ENCODE measurements around the gene COPS2.
"Not testable (repeated sequence)": the region's sequence is repeated elsewhere in the genome, so short reads cannot be mapped to it uniquely, and the experiment has no call there.

Gene COPS2

DNA sequence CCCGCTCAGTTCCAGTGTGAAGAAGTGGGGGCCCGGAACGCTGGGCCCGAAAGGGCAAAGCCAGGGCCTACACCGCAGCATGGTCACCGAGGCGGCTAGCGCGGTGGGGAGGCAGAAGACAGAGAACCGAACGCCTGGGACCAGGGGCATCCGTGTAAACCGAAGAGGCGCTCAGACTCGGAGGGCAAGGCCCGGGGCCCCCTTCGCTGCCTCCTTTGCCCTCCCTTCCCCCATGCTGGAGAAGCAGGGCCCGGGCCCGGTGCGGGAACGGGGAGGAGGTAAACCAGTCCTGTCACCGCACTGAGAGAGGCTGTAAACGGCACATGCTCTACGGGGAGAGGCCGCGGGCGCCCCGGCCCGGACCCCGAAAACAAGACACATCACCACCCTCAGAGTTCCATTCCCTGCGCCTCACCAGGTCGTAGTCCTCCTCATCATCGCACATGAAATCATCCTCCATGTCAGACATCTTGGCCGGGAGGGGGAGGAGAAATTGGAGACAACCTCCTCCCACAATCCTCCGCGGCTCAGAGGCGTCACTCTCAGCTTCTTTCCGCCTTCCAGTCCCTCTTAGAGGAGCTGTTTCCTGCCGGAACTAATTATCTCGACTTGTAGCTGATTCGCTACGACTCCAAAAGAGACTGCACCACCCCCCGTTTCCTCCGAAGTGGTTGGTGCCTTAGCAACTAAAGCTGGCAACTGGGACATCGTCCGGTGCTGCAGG lies at the start of gene COPS2:
Gene COPS2 (minus strand): TSS at position 490 of the 724 bp plus-strand sequence. CDS start 21 bp downstream, at position 469.
- DNase-seq = peak; percentile 98

DNA sequence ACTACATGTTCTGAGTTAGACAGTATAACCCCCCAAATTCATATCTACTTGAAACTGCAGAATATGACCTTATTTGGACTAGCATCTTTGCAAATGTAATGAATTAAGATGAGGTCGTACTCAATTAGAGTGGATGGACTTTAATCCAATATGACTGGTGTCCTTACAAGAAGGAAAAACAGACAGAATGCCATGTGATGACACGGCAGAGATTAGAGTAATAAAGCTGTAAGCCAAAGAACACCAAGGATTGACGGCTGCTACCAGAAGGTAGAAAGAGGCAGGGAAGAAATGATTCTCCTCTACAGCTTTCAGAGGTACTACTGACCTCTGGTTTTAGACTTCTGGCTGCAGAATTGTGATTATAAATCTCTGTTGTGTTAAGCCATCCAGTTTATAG lies 44.9 kb upstream of the COPS2 start:
- DNase-seq = no peak

DNA sequence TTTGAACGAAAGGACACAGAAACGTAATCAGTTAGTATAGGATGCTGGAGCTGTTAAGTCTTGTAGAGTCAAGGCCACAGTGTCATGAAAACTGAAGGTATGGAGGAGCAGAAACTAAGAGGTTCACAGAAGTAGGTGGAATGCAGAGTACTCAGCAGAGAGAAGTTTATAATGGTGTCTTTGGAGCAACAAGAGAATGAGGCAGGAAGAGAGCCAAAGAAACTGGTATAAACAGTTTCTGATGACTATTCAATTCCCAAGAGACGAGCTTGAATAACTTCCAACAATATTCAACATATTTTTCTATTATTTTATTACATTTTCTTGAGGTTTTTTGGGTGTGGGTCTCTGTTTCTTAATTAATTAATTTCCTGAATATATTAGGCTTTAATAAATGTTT lies 44.3 kb upstream of the COPS2 start:
- no peak for DNase-seq

DNA sequence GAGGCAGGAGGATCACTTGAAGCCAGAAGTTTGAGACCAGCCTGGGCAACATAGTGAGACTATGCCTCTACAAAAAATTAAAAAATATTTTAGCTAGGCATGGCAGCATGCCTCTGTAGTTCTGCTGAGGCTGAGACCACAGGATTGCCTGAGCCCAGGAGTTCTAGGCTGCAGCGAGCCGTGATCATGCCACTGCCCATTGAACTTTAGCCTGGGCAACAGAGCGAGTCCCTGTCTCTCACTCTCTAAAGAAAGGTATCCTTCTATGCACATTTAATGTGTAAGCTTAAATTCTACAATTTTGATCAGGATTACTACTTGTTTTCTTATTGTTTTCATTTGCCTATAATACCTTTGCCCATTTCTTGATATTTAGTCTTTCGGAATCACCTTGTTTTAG lies 41.5 kb upstream of the COPS2 start:
- no peak for DNase-seq

DNA sequence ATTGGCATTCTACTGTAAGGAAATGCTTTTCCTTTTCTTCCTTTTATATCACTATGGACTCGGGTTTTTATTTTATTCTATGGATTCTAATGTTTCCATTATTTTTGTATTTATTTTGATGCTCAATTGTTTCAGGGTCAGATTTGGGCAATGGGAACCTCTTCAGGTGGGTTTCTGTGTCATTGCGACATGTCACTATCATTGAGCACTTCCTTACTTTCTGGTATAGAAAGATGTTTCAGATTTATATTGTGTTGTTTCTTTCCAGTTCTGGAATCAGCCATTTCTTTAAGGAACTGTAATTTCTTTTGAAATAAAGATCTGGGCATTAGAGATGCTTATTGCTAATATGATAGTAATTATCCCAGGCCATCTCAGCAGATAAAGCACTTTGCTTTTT lies 36.5 kb upstream of the COPS2 start:
- DNase-seq = no peak

DNA sequence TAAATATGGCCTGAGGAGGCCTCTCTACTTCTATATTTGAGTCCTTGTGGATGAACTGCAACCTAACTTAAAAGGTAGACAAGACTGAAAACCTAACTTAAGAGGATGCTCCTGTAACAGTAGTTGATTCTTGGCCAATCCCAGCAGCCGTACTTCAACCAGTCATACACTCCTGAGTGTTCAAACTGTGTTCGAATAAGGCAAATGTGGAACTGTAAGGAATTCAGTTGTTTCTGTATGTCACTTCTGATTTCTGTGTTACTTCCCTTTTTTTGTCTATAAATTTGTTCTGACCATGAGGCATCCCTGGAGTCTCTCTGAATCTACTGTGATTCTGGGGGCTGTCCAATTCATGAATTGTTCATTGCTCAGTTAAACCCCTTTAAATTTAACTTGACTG lies 35.2 kb upstream of the COPS2 start:
- DNase-seq = peak; percentile 76

DNA sequence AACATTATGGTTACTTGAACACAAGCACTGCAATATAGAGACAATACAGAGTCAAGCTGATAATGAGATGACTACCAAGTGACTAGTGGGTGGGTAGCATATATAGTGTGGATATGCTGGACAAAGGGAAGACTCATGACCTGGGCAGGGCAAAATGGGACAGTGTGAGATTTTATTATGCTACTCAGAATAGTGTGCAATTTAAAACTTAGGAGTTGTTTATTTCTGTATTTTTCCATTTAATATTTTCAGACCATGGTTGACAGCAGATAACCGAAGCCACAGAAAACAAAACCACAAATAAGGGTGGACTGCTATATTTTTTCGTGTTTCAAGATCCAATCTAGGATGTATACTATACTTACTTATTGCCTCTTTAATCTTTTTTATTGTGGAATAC lies 34.2 kb upstream of the COPS2 start:
- DNase-seq = no peak

DNA sequence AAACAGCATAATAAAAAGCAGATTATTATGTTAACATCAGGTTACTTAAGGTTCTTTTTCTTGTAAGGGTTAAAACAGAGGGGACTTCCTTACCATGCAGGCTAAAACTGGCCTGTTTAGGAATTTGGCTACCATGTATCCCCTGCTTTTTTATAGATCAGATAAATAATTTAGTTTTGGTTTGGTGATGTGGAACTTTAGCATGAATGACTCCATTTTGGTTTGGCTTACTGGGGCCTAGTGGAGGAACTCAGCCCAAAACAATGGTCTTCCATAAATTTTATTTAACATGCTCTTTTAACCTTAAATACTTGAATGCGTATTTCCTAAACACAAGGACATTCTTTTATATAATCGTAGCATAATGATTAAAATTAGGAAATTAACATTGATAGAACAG lies 33.5 kb upstream of the COPS2 start:
- no peak for DNase-seq

DNA sequence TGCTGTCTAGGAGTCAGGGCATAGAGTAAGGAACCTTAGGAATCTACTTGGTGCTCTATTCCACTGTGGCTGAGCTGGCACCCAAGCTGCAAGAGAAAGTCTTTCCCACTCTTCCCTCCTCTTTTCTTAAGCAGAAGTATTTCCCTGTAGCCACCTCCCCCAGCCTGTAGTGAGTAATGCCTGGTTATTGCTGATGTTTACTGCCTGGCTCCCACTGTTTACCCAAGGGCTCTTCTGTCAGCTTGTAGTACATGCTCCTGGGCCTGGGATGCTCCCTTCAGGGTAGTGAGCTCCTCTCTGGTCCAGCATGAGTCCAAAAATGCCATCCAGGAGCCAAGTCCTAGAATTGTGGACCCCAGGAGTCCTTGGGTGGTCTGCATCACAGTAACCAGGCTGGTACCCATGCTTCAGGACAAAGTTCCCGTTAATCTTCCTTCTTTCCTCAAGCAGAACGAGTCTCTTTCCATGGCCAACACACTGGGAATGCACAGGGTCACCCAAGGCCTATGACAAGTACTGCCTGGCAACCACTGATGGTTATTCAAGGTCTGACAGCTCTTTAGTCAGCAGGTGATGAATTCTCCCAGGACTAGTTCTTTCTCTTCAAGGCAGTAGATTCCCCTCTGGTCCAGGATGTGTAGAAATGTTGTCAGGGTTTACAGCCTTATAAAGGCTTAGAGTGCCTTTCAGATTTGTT lies 32.3 kb upstream of the COPS2 start:
- DNase-seq = peak; percentile 23

DNA sequence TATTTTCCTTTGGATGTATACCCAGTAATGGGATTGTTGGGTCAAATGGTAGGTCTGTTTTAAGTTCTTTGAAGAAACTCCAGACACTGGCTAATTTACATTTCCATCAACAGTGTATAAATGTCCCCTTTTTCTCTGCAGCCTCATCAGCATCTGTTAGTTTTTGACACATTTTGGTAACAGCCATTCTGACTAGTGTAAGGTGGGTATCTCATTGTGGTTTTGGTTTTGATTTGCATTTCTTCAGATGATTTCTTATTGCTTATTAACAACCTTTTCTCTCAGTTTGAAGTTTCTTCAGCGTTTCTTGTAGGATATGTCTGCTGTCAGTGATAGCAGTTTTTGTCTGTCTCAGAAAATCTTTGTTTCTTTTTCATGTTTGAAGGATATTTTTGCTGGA lies 30.1 kb upstream of the COPS2 start:
- no peak for DNase-seq

DNA sequence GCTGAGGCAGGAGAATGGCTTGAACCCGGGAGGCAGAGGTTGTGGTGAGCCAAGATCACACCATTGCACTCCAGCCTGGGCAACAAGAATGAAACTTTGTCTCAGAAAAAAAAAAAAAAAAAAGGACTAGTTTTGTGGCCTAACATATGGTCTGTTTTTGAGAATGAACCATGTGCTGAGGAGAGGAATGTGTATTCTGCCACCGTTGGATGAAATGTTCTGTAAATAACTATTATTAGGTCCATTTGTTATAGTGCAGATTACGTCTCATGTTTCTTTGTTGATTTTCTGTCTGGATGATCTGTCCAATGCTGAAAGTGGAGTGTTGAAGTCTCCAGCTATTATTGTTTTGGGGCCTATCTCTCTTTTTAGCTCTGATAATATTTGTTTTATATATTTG lies 28.3 kb upstream of the COPS2 start:
- DNase-seq = not testable (repeated sequence)

DNA sequence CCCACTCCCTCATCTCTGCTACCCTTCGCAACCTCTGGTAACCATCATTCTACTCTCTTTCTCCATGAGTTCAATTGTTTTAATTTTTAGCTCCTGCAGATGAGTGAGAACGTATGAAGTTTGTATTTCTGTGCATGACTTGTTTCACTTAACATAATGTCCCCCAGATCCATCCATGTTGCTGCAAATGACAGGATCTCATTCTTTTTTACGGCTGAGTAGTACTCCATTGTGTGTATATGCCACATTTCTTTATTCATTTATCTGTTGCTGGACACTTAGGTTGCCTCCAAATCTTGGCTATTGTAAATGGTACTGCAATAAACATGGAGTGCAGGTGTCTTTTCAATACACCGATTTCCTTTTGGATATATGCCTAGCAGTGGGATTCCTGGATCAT lies 26.7 kb upstream of the COPS2 start:
- DNase-seq = no peak

DNA sequence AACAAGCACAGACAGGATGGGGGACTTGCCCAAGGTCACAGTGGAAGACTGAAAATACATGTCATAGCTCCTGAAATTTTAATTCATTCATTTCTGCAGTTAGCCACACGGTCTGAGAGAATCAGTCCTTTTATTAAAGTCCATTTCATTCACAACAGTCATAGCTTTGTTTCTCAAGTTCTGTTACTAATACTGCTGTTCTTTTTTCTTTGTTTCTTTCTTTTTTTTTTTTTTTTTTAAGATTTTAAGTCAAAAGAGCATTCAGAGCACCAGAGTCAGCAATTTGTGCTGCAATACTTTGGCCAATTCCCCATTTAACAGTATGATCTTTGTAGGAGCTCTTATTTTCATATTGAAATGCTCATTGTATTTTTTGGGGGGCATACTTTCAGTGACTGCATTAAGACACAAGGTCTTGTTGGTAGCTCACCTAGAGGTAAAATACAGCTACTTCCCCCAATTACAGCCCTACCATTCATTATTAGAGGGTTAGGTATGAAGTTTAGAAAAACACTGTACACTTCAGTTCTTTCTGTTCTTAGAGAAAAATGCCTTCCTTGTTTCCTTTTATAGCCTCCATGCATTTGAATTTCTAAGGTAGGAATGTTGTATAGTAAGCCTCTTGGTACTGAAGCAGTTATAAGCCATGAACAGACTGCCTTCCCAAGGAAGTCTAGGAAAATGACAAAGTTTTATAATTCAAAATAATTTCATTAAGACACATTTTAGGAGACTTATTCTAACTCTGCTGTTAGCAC lies 24.2 kb upstream of the COPS2 start:
- no peak for DNase-seq

DNA sequence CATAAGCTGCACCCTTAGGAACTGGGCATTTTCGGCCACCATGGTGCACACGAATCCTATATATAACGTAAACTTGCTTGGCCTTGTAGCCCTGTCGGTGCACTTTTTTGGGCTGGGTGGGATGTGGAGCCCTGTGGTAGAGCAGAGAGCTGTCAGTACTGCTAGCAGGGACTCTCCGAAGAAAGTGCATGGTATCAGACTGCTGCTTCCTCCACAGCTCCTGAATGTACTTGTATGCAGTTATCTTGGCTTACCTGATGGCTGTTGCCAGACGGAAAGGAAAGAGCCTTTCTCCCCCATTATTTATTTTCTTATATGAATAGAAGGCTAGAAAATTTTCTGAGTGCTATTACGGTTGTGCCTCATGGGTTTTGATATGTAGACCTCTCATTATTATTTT lies 23.1 kb upstream of the COPS2 start:
- DNase-seq = no peak

DNA sequence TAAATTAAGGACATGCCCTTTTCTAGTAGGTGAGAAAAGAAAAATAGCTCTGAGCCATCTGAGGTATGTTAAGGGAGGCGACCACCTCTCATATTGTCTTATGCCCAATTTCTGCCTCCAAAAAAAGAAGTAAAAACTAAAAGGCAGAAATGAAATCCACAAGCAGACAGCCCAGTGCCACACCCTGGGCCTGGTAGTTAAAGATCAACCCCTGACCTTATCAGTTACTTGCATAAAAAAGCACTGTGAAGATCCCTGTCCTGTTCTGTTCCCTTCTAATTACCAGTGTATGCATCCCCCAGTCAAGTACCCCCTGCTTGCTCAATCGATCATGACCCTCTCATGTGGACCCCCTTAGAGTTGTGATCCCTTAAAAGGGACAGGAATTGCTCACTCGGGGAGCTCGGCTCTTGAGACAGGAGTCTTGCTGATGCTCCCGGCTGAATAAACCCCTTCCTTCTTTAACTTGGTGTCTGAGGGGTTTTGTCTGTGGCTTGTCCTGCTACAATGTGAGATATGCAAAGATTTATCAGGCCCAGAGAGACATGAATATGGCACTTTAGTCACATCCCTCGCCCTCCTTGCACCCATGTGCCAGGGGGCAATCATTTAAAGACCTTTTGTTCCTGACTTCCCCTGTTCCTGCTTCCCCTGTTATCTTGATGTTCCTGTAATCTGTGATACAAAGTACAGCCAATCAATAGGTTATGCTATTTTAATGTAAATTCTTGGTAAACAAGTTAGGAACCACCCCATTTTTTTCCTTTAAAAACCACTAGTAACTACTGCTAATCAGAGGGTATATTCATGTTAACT lies 20.4 kb upstream of the COPS2 start:
- not testable (repeated sequence) for DNase-seq

DNA sequence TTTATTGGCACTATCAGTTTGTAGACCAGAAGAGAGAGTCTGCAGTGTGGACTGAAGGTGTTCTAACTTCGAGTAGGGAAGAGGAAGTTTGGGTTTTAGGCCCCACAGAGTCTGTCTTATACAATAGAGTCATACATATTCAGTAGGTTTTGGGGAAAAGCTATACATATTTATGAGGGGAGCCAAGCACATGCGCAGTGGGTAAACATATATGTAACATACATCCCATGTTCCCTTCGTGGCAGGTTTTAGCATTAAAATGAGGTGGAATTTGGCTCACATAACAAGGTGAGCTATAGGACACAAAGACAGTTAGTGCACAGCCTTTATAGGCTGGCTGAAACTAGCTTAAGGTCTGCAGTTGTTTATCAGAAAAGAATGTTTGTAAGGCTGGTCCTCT lies 19.5 kb upstream of the COPS2 start:
- DNase-seq = no peak

DNA sequence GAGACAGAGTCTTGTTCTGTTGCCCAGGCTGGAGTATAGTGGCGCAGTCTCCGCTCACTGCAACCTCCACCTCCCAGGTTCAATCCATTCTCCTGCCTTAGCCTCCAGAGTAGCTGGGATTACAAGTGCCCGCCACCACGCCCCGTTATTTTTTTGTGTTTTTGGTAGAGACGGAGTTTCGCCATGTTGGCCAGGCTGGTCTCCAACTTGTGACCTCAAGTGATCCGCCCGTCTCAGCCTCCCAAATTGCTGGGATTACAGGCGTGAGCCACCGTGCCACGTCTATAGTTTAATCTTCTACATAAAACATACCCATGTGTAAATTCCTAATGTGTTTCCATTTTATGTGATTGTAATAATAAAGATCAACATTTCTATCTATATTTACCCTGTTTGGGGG lies 16.4 kb upstream of the COPS2 start:
- DNase-seq = no peak

DNA sequence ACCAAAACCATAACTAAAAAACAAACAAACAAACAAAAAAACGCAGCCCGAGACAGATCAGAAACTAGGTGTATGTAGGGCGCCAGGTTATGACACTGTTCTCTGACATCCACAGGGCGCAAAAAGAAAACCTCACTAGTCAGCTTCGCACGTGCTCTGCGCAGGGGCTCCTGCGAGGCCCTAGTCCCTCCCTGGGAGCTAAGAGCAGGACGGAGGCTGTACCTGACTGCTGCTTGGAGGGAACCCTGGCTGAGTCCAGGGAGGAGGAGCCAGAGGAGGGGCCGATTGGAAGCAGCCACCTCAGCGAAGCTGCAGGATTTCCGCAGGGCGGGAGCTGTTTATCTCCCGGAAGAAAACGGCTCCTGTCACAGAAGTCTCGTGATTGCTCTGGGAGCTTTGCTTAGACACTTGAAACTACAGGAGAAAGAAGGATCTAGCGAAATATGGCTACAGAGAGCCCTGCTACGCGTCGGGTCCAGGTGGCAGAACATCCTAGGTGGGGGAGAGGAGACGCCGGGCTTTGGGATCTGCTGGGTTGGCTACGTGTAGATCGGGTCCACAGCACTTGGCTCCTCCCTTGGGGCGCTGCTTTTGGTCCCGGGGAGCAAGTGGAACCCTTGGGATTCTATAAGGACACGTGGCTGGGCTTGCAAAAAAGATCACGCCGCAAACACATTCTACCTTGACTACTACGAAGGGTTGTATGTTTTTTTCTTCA lies 14.6 kb upstream of the COPS2 start, which contains the start of gene GALK2:
Gene GALK2 (plus strand): TSS at position 368 of the 718 bp plus-strand sequence. CDS start 76 bp downstream, at position 444.
- peak; percentile 88 for DNase-seq

DNA sequence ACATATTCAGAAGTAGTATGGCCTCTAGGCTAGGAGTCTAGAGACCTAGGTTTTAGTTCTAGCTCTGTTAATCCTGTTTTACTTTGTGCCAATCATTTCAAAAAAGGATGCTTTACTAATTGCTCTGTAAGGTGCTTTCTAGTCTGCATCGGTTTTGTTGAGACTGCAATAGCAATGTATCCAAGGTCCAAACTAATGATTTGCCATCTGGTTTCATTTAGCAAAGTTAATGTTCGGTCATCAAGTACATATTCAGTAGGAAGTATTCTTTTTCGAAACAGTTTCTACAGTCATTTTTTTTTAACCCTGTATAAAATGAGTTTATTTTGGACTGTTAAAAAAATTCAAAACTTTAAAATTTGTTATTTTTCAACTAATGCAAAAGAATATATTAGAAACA lies 12.6 kb upstream of the COPS2 start:
- no peak for DNase-seq

DNA sequence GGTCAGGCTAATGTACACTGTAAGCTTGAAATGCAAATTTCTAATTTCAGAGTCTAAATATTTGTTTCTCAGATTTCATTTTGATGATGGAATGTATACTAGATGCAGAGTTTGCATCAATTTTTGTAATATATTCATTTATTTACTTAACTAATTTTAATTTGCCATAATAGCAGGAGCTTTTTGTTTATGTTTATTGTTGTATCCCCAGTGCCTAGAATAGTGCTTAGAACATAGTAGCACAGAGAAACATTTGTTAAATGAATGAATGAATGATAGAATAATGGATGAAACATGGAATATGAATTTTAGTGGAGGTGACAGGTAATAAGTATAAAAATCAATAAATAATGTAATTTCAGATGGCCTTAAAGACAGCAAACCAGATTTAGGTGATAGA lies 9.5 kb upstream of the COPS2 start:
- no peak for DNase-seq

DNA sequence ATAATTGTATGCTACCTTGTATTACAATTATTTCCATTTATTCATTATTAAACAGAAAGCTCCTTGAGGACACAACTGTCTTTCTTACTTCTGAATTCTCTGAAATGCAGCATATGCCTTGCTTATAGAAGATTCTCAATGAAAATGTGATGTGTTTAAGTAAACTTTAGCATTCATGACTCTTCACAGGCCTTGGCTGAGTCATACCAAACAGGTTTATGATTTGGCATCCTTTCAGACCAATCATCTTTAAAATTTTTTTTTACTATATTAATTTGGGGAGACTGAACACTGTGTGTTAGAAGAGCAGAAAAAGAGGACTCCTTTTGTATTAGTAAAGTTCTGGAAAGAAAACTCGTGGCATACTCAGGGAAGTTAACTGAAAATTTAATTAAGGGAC lies 8.3 kb upstream of the COPS2 start:
- no peak for DNase-seq
